HFF-Myc (cell line): ENCODE data around the gene ANTXR2.

Experiments
- DNase-seq: peaks from one replicate; pipeline ENCODE4 v3.0.0-alpha.2; 2011; ENCODE audit warnings: low read depth; ENCODE audit errors: extremely low read depth
- H3K4me3 ChIP-seq: replicated peaks from 2 replicates; pipeline ENCODE4 v1.5.1; 2011; ENCODE audit warnings: low read depth, mild to moderate bottlenecking, control low read depth, low read length
- TF ChIP-seq, protein P1 (sequence below): IDR thresholded peaks from 2 replicates; pipeline ENCODE4 v1.5.1; 2012; ENCODE audit warnings: mild to moderate bottlenecking, low read depth, low read length, control low read depth; ENCODE audit errors: missing control alignments

Gene ANTXR2

DNA sequence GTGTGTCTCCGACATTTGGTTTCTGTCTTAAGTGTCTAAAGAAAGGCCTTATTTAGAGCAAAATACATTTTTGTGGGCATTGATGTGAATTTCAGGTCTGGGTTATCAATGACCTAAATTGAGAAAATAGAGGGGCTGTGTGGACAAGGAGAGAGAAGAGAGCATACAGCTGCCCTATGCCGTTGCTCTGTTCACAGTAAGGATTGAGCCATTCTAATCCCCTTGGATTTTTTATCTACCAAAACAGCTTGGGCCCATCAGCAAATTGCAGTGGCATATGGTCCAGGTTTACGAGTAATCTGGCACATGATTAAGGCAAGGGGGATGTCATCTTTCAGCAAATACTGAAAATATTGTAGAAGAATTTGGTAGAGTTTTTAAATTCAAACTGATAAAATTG, 210.2 kb downstream of the ANTXR2 start:
- TF ChIP-seq, protein P1, sequence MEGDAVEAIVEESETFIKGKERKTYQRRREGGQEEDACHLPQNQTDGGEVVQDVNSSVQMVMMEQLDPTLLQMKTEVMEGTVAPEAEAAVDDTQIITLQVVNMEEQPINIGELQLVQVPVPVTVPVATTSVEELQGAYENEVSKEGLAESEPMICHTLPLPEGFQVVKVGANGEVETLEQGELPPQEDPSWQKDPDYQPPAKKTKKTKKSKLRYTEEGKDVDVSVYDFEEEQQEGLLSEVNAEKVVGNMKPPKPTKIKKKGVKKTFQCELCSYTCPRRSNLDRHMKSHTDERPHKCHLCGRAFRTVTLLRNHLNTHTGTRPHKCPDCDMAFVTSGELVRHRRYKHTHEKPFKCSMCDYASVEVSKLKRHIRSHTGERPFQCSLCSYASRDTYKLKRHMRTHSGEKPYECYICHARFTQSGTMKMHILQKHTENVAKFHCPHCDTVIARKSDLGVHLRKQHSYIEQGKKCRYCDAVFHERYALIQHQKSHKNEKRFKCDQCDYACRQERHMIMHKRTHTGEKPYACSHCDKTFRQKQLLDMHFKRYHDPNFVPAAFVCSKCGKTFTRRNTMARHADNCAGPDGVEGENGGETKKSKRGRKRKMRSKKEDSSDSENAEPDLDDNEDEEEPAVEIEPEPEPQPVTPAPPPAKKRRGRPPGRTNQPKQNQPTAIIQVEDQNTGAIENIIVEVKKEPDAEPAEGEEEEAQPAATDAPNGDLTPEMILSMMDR, result no peak
- DNase-seq, result no peak
- H3K4me3 ChIP-seq, result no peak overlapping the region

GRCh38 chr4:79857811-79858210, 215.2 kb downstream of the ANTXR2 start:
- TF ChIP-seq, protein P1, result no peak
- no peak for DNase-seq
- no peak overlapping the region for H3K4me3 ChIP-seq

GRCh38 chr4:79856196-79856595, 216.8 kb downstream of the ANTXR2 start:
- H3K4me3 ChIP-seq, result no peak overlapping the region
- TF ChIP-seq, protein P1, result no peak
- no peak for DNase-seq

DNA sequence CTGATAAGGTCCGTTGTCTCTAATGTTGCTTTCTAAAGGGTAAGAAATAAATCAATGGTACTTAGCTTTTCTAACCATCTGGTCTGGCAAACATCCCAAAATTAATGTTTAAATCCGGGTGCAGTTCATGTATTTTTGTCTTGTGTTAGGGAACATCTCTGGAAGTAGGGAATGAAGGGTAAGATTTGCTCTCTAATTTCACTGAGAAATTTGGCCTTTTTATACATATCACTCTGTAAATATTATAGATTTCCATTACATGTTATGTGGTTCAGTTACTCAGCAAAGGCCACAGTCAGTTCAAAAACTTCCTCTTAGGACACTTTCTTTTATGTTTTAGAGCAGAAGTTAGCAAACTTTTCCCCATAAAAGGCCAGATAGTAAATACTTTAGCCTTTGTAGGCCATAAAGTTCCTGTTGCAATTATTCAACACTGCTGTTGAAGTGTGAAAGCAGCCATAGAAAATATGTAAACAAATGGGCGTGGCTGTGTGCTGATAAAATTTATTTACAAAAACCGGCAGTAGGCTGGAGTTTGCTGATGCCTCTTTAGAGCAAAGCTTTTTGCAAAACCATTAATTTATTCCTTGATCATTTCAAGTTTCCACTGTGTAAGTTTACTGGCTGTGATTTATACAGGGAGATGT, 218.1 kb downstream of the ANTXR2 start:
- no peak for DNase-seq
- H3K4me3 ChIP-seq, result no peak overlapping the region
- TF ChIP-seq, protein P1, result no peak

DNA sequence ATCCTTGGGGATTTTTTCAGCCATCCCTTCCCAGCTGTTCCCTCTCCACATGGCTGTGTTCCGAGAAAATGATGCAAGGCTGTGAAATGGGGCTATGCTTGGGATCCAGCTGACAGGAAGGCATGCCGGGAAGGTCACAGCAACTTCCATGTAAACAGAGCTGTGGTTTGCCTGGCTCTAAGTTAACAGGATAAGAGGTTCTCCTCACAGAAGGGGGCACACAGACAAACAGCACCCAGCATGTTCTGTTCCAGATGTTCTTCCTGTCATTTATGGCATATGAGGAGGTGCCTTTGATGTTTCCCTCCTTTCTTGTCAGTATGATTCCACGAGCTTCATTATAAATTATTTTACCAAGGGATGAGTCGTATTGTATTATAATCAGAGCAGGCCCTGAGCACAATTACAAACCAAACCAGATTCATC, 220.7 kb downstream of the ANTXR2 start:
- DNase-seq, result peak; percentile 10
- TF ChIP-seq, protein P1, result no peak
- H3K4me3 ChIP-seq, result no peak overlapping the region

DNA sequence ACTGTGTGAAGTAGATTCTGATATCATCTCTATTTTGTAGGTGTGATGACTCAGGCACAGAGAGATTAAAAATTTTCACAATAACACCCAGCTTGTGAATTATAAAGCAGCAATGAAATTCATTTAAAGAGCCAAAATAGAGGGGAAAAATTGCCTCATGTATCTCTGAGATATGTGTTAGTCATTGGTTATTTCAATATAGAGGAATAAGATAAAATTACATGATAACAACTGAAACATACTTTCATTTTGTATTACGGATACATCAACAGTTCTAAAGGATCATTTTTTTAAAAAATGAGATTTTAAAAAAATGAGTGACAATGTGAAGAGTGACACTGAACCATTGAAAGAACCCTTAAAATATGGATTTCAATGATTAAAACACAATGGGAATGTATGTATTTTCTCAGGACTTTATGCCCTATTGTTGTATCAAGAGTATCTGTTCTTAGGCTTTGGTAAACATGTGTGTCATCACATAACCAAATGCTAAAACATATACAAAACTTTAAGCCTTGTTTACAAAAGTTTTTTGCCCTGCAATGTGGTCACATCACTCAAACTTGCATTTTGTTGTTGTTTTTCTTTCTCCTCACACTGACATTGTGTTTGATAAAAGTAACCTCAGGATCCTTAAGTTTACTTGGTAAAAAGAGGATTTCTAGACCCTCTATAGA, 221.3 kb downstream of the ANTXR2 start:
- TF ChIP-seq, protein P1, result no peak
- no peak for DNase-seq
- H3K4me3 ChIP-seq, result no peak overlapping the region
